ENCODE results near the gene TPSD1.

GRCh38 chr16:1214719-1215118 is 41.1 kb upstream of the TPSD1 start:
- no peak for TF ChIP-seq RAD21 (IDR thresholded peaks at IDR 0.05; ENCODE audit: low read length)
- TF ChIP-seq CTCF (IDR thresholded peaks at IDR 0.05): no peak
- TF ChIP-seq PBX3 (IDR thresholded peaks at IDR 0.05): no peak
- TF ChIP-seq, protein P1, sequence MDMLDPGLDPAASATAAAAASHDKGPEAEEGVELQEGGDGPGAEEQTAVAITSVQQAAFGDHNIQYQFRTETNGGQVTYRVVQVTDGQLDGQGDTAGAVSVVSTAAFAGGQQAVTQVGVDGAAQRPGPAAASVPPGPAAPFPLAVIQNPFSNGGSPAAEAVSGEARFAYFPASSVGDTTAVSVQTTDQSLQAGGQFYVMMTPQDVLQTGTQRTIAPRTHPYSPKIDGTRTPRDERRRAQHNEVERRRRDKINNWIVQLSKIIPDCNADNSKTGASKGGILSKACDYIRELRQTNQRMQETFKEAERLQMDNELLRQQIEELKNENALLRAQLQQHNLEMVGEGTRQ (IDR thresholded peaks at IDR 0.05; ENCODE audit: borderline replicate concordance, low read depth, low read length): no peak
- TF ChIP-seq CHD2 (IDR thresholded peaks at IDR 0.05; ENCODE audit: low read length, partially characterized antibody): no peak
- no peak for TF ChIP-seq RCOR1 (IDR thresholded peaks at IDR 0.05; ENCODE audit: low read length)
- TF ChIP-seq MEF2A (IDR thresholded peaks at IDR 0.05; ENCODE audit: borderline replicate concordance, low read depth): no peak
- no peak for TF ChIP-seq POLR2AphosphoS5 (IDR thresholded peaks at IDR 0.05; ENCODE audit: low read depth, low read length)
- TF ChIP-seq EP300 (IDR thresholded peaks at IDR 0.05; ENCODE audit: borderline replicate concordance in 1 of 2, low read depth in 1 of 2, low read length in 1 of 2): no peak
